ENCODE measurements around the gene FHDC1.

Gene FHDC1

GRCh38 chr4:152959080-152959479 is 23.0 kb downstream of the FHDC1 start:
- DNase-seq: no peak

GRCh38 chr4:152960082-152960481 is 24.0 kb downstream of the FHDC1 start:
- DNase-seq: no peak

GRCh38 chr4:152961014-152961772 is 25.1 kb downstream of the FHDC1 start:
- DNase-seq: no peak

GRCh38 chr4:152961773-152962115 is 25.6 kb downstream of the FHDC1 start:
- no peak for DNase-seq

- no peak for DNase-seq
Observed at GRCh38 chr4:152962150-152962549, 26.0 kb downstream of the FHDC1 start.

- DNase-seq: no peak
Observed at GRCh38 chr4:152964335-152964734, 28.2 kb downstream of the FHDC1 start.

- no peak for DNase-seq
Observed at GRCh38 chr4:152965611-152966010, 29.5 kb downstream of the FHDC1 start.

GRCh38 chr4:152967907-152968306 is 31.8 kb downstream of the FHDC1 start:
- DNase-seq: no peak

GRCh38 chr4:152968806-152969394 is 32.8 kb downstream of the FHDC1 start:
- no peak for DNase-seq

- DNase-seq: no peak
Observed at GRCh38 chr4:152970102-152970820, 34.1 kb downstream of the FHDC1 start.

- DNase-seq: no peak
Observed at GRCh38 chr4:152971053-152971452, 34.9 kb downstream of the FHDC1 start.

GRCh38 chr4:152972821-152973628 is 36.9 kb downstream of the FHDC1 start:
- DNase-seq: no peak

GRCh38 chr4:152973629-152974467 is 37.7 kb downstream of the FHDC1 start:
- DNase-seq: no peak

- DNase-seq: no peak
Observed at GRCh38 chr4:152974468-152975379, 38.6 kb downstream of the FHDC1 start.

- DNase-seq: no peak
Observed at GRCh38 chr4:152975380-152976211, 39.5 kb downstream of the FHDC1 start.

GRCh38 chr4:152976212-152976761 is 40.2 kb downstream of the FHDC1 start:
- DNase-seq: no peak

GRCh38 chr4:152979731-152980330 is 43.7 kb downstream of the FHDC1 start:
- no peak for DNase-seq

GRCh38 chr4:152981278-152981677 is 45.2 kb downstream of the FHDC1 start:
- no peak for DNase-seq

- DNase-seq: no peak
Observed at GRCh38 chr4:152981842-152982241, 45.7 kb downstream of the FHDC1 start.

GRCh38 chr4:152983221-152983620 is 47.1 kb downstream of the FHDC1 start:
- DNase-seq: no peak

Measured in NCI-H1048 (cell line).